ENCODE measurements around the gene ORMDL3.

ORMDL3 gene, protein sequence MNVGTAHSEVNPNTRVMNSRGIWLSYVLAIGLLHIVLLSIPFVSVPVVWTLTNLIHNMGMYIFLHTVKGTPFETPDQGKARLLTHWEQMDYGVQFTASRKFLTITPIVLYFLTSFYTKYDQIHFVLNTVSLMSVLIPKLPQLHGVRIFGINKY

GRCh38 chr17:39927101-39927928, at the start of gene ORMDL3, which contains the start of gene LRRC3C:
Gene ORMDL3, minus strand, starts transcription at chr17:39927601. Its CDS starts 3,398 bp downstream, at chr17:39924203.
Gene LRRC3C, plus strand, starts transcription at chr17:39927732. Its CDS starts 13,792 bp downstream, at chr17:39941524.
- peak; percentile 91 for DNase-seq (ENCODE audit: extremely low spot score)
- ChIA-PET CTCF (interaction anchor here (0.6 to 0.9 kb wide), 3 partner anchors 12 to 999 kb away, joined by 3 to 4 read pairs (median 3); no protein-coding TSS in a partner anchor), POLR2A (interaction anchor here (1.0 to 1.5 kb wide), 6 partner anchors 12 to 291 kb away, joined by 3 to 6 read pairs (median 4); partner anchors contain the start of genes PGAP3 and WIPF2)
- no peak for TF ChIP-seq LEF1 (IDR thresholded peaks at IDR 0.05; ENCODE audit: borderline replicate concordance)
- peak; percentile 86 for TF ChIP-seq ELF4 (IDR thresholded peaks at IDR 0.05)
- no peak for TF ChIP-seq FOXM1 (IDR thresholded peaks at IDR 0.05; ENCODE audit: borderline replicate concordance)
- TF ChIP-seq FOXK2 (IDR thresholded peaks at IDR 0.05) = no peak
- no peak for TF ChIP-seq PKNOX1 (IDR thresholded peaks at IDR 0.05)

DNA sequence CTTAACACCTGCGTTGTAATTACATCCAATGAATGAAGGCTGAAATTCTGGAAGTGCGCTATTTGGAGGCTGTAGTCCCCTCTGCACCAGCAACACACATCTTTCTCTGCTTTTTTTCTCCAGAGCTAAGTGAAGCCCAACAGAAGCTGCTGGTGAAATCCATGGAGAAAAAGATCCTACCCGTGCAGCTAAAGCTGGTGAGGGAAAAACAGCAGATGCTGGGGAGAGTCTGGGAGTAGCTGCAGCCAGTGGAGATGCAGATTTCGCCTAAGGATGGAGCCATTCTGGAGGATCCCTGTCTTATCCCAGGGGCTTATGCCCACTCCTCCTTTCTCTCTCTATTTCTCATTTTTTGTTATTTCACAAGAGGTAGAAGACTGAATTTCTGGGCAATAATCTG, 48.4 kb upstream of the ORMDL3 start:
- TF ChIP-seq CTBP1 (IDR thresholded peaks at IDR 0.05; ENCODE audit: borderline replicate concordance) = no peak
- no peak for TF ChIP-seq BHLHE40 (IDR thresholded peaks at IDR 0.05; ENCODE audit: borderline replicate concordance)
- TF ChIP-seq L3MBTL2 (conservative IDR thresholded peaks at IDR 0.05) = no peak
- no peak for TF ChIP-seq SP1 (IDR thresholded peaks at IDR 0.05)
- no peak for TF ChIP-seq ELF4 (IDR thresholded peaks at IDR 0.05)
- no peak for TF ChIP-seq ZNF384 (IDR thresholded peaks at IDR 0.05)
- ChIA-PET CTCF (interaction anchor here (0.6 to 2.0 kb wide), 4 partner anchors 12 to 60 kb away, joined by 3 to 6 read pairs (median 4); no protein-coding TSS in a partner anchor), POLR2A (interaction anchor here (0.7 to 1.1 kb wide), 3 partner anchors 10 to 146 kb away, joined by 3 to 4 read pairs (median 3); partner anchors contain the start of gene MSL1)
- no peak for DNase-seq (ENCODE audit: extremely low spot score)

DNA sequence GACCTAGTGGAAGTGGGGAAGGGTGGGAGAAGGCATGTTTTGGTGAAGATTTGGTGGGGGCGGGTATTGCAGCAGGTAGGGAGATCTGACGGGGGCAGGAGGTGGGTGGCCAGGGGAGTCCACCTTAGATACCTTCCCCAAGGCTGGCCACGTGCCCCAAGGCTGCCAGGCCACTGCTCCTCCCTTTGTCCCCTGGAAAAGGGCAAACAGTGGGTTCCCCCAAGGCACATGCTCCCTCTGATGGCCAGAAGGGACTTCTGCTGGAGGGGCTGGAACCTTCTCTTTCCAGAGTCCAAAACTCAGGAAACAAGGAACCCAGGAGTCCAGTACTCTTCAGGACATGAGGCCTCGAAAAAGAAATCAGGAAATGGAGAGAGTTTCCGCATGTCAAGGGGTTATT, 47.0 kb upstream of the ORMDL3 start:
- ChIA-PET CTCF (no interaction called here), POLR2A (no interaction called here)
- DNase-seq (ENCODE audit: extremely low spot score) = no peak
- TF ChIP-seq BHLHE40 (IDR thresholded peaks at IDR 0.05; ENCODE audit: borderline replicate concordance) (no peak), L3MBTL2 (conservative IDR thresholded peaks at IDR 0.05) (no peak), FOXK2 (IDR thresholded peaks at IDR 0.05) (no peak), HDGF (IDR thresholded peaks at IDR 0.05; ENCODE audit: borderline replicate concordance) (no peak), LEF1 (IDR thresholded peaks at IDR 0.05; ENCODE audit: borderline replicate concordance) (no peak), FOXA1 (IDR thresholded peaks at IDR 0.05) (no peak), FOXM1 (IDR thresholded peaks at IDR 0.05; ENCODE audit: borderline replicate concordance) (no peak), ARNT (IDR thresholded peaks at IDR 0.05) (no peak), TARDBP (IDR thresholded peaks at IDR 0.05) (no peak), SUZ12 (IDR thresholded peaks at IDR 0.05) (no peak), ELF4 (IDR thresholded peaks at IDR 0.05) (no peak), PKNOX1 (IDR thresholded peaks at IDR 0.05) (no peak), NFRKB (IDR thresholded peaks at IDR 0.05) (no peak), SP1 (IDR thresholded peaks at IDR 0.05) (no peak), ZNF384 (IDR thresholded peaks at IDR 0.05) (no peak), CTBP1 (IDR thresholded peaks at IDR 0.05; ENCODE audit: borderline replicate concordance) (no peak)

- no peak for TF ChIP-seq HDGF (IDR thresholded peaks at IDR 0.05; ENCODE audit: borderline replicate concordance)
- TF ChIP-seq FOXA1 (IDR thresholded peaks at IDR 0.05) = no peak
- TF ChIP-seq BHLHE40 (IDR thresholded peaks at IDR 0.05; ENCODE audit: borderline replicate concordance) = no peak
- no peak for TF ChIP-seq PKNOX1 (IDR thresholded peaks at IDR 0.05)
- TF ChIP-seq ARNT (IDR thresholded peaks at IDR 0.05) = no peak
- no peak for TF ChIP-seq SP1 (IDR thresholded peaks at IDR 0.05)
- TF ChIP-seq L3MBTL2 (conservative IDR thresholded peaks at IDR 0.05) = no peak
- TF ChIP-seq NFRKB (IDR thresholded peaks at IDR 0.05) = no peak
- TF ChIP-seq ELF4 (IDR thresholded peaks at IDR 0.05) = no peak
- TF ChIP-seq FOXK2 (IDR thresholded peaks at IDR 0.05) = no peak
- no peak for TF ChIP-seq CTBP1 (IDR thresholded peaks at IDR 0.05; ENCODE audit: borderline replicate concordance)
- TF ChIP-seq TARDBP (IDR thresholded peaks at IDR 0.05) = no peak
- no peak for TF ChIP-seq LEF1 (IDR thresholded peaks at IDR 0.05; ENCODE audit: borderline replicate concordance)
- TF ChIP-seq FOXM1 (IDR thresholded peaks at IDR 0.05; ENCODE audit: borderline replicate concordance) = no peak
- TF ChIP-seq ZNF384 (IDR thresholded peaks at IDR 0.05) = no peak
- TF ChIP-seq SUZ12 (IDR thresholded peaks at IDR 0.05) = no peak
Observed at GRCh38 chr17:39973496-39973895, 46.1 kb upstream of the ORMDL3 start.

DNA sequence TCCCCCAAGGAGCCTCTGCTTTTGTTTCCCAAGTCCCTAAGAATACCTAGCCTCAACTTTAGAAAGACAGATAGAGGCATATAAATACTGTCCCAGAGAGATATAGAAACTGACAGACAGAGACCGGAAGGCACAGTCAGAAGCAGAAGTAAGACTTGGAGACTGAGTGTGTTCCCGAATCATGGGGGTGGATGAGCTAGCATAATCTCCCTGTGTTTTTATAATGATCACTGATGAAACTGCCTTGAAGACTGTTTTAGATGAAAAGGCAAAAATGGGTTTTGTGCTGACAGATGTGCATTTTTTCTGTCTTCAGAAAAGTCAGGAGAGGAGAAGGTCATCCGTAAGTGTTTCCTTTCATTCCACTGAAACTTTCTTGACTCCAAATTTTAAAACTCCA, 44.9 kb upstream of the ORMDL3 start:
- no peak for DNase-seq (ENCODE audit: extremely low spot score)
- ChIA-PET POLR2A (interaction anchor here (0.8 kb wide), 1 partner anchor 8 kb away, joined by 4 read pairs; the partner anchor contains the start of gene PSMD3), CTCF (interaction anchor here (0.6 to 1.8 kb wide), 2 partner anchors 14 to 50 kb away, joined by 3 to 4 read pairs; no protein-coding TSS in a partner anchor)

More at GRCh38 chr17:39973496-39973895, 46.1 kb upstream of the ORMDL3 start:
- POLR2A ChIA-PET = no interaction called here
- CTCF ChIA-PET = interaction anchor here (1.8 kb wide), 1 partner anchor 15 kb away, joined by 4 read pairs; no protein-coding TSS in a partner anchor
- no peak for DNase-seq (ENCODE audit: extremely low spot score)

More for the DNA sequence above, 44.9 kb upstream of the ORMDL3 start:
- TF ChIP-seq BHLHE40 (IDR thresholded peaks at IDR 0.05; ENCODE audit: borderline replicate concordance) (no peak), ARNT (IDR thresholded peaks at IDR 0.05) (no peak), HDGF (IDR thresholded peaks at IDR 0.05; ENCODE audit: borderline replicate concordance) (no peak), L3MBTL2 (conservative IDR thresholded peaks at IDR 0.05) (no peak), ZNF384 (IDR thresholded peaks at IDR 0.05) (no peak), NFRKB (IDR thresholded peaks at IDR 0.05) (no peak), CTBP1 (IDR thresholded peaks at IDR 0.05; ENCODE audit: borderline replicate concordance) (no peak)
